T-helper 1 cell treated with Interleukin-12 subunit alpha and Interleukin-12 subunit beta and Interleukin-4 antibody, amounts not matched to agents 30 μg/mL and 1 μg/mL, for 36 hours (primary cell): ENCODE results near the gene METRNL.
A peak's percentile ranks its signal among the peaks of the same experiment; 100 is the strongest.
"Not testable (repeated sequence)": the region's sequence is repeated elsewhere in the genome, so short reads cannot be mapped to it uniquely, and the experiment has no call there.

Experiments used
- H3K27ac Mint-ChIP-seq: one replicate; pipeline ENCODE4 v1.8.0; 2021; ENCODE audit warnings: mild to moderate bottlenecking, mixed read lengths
- H3K27me3 Mint-ChIP-seq: one replicate; pipeline ENCODE4 v1.8.0; 2021; ENCODE audit warnings: low read depth, mixed read lengths
- H3K36me3 Mint-ChIP-seq: one replicate; pipeline ENCODE4 v1.8.0; 2021; ENCODE audit warnings: low read depth, mixed read lengths
- H3K4me1 Mint-ChIP-seq: one replicate; pipeline ENCODE4 v1.8.0; 2021; ENCODE audit warnings: low read depth, mixed read lengths
- H3K4me3 Mint-ChIP-seq: one replicate; pipeline ENCODE4 v1.8.0; 2021; ENCODE audit warnings: mild to moderate bottlenecking, moderate library complexity, mixed read lengths
- H3K9me3 Mint-ChIP-seq: one replicate; pipeline ENCODE4 v1.8.0; 2021; ENCODE audit warnings: mixed read lengths

The METRNL gene

DNA sequence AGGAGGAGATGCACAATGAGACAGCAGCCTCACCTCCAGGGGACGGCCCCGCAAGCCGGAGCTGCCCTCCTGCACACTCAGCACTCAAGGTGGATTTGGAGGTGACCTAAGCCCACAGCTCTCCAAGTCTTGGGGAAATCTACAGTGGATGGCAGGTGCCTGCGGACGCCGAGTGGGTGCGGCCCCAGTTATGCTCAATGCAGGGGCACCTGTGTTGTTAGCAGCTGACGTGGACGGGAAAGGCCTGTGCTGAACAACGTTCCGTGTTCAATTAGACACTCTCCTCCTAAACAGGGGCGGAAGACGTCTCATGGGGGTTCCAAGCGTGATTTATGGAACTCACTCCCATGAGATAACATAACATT is 22.0 kb upstream of the METRNL start:
- Mint-ChIP-seq H3K27me3 (peaks cover 4% of the 10 kb centered on the region), H3K4me3 (no peak overlapping the region), H3K27ac (no peak overlapping the region), H3K9me3 (no peaks in the 10 kb centered on the region), H3K36me3 (no peaks in the 10 kb centered on the region), H3K4me1 (peaks cover 3% of the 10 kb centered on the region)

DNA sequence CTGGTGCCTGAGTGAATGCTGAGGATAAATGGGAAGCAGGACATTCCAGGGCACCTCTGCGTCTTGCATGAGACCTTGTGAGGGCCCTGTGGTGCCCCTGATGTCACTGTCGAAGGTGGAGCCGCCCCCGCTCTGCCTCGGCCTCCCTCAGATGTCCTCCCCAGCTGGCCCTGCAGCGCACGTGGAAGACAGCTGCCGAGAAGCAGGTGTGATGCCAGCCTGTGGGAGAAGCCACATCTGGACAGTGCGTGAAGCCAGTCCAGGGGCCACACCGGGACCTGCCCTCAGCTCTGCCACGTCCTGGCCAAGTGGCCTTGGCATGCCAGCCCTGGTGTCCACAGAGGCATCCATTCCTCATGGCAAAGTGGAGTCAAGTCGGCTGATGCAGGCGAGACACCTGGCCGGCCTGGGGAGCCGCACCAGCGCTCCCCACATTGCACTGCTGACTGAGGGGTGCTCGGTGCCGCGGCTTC is 21.6 kb upstream of the METRNL start:
- Mint-ChIP-seq H3K27ac (no peak overlapping the region), H3K4me3 (no peak overlapping the region), H3K36me3 (no peaks in the 10 kb centered on the region), H3K9me3 (no peaks in the 10 kb centered on the region), H3K4me1 (peaks cover 3% of the 10 kb centered on the region), H3K27me3 (peaks cover 4% of the 10 kb centered on the region)

DNA sequence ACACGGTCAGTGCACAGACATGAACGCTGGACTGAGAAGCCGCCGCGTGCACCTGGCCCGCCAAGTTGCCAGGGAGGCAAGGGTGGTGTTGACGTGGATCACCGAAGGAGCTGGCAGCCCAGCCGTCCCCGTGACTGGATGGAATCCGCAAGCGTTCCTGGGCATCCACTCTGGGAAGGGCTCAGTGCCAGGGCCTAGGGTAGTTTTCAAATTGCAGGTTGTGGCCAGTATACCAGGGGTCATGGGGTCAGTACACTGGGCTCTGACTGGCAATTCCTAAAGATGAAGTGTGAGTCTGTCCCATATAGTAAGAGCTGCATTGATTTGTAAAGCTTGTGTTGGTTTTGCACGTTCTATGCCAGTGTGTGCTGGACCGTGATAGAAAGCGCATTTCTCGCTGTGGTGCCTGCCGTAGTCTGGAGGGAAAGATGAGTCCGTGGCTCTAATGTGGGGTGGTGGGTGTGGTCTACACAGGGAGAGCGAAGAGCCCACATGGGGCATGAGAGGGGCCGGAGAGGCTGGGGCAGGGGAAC is 21.1 kb upstream of the METRNL start:
- Mint-ChIP-seq H3K9me3 (no peaks in the 10 kb centered on the region), H3K4me3 (no peak overlapping the region), H3K27me3 (peaks cover 4% of the 10 kb centered on the region), H3K36me3 (no peaks in the 10 kb centered on the region), H3K27ac (no peak overlapping the region), H3K4me1 (peaks cover 3% of the 10 kb centered on the region)

DNA sequence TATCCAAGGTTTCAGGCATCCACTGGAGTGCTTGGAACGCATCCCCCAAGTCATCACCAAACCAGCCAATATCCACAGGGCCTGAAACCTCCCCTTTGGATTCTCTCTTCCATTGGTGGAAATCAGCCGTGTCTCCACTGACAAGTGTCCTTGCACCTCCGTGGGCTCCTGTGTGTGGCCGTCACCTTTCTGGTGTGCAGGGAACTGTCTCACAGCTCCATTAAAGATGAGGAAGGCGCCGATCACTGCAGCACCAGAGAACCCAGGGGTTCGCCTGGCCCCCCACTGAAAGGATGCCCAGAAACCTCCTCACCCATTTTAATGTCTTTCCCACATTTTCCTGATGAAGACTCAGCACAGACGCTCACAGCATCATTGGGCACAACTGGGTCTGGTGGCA is 17.8 kb upstream of the METRNL start:
- Mint-ChIP-seq H3K27me3 (peaks cover 4% of the 10 kb centered on the region), H3K27ac (no peak overlapping the region), H3K9me3 (no peaks in the 10 kb centered on the region), H3K4me3 (no peak overlapping the region), H3K36me3 (no peaks in the 10 kb centered on the region), H3K4me1 (no peaks in the 10 kb centered on the region)

DNA sequence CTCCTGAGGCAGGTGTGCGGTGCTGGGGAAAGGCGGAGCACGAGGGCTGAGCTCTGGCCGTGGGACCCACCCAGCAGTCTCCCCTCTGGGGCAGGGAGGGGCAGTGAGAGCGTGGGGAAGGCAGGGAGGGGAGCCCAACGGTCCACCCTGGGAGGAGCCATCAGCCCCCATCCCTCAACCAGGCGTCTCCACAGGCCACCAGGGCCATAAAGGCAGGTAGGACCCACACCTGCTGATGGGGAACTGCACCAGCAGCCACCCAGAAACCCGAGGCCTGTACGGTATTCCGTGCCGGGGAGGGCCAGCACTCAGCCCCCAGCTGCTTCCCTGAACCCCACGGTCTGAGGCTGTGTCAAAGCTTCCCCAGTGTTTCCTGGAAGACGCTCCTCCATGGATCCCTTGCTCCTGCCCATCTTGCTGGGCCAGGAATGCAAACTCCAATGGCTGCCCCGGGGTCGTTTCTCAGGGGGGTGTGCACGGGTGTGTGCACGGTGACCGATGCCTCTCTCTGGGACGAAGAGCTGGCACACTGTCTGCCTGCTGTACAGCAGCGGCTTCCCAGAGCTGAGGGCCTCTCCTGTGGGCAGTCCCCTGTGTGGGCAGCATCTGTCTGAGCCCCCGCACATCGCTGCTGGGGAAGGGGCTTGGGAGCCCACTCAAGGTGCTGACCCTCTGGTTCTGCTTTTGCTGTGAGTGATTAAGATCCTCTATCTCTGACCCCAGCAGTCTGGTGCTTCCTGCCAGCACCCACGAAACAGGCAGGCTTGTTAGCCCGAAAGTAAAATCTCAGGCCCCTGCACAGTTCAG is 17.2 kb upstream of the METRNL start:
- no peaks in the 10 kb centered on the region for H3K9me3 Mint-ChIP-seq
- no peak overlapping the region for H3K4me3 Mint-ChIP-seq
- no peak overlapping the region for H3K27ac Mint-ChIP-seq
- no peaks in the 10 kb centered on the region for H3K36me3 Mint-ChIP-seq
- H3K27me3 Mint-ChIP-seq, result peaks cover 4% of the 10 kb centered on the region
- H3K4me1 Mint-ChIP-seq, result no peaks in the 10 kb centered on the region

DNA sequence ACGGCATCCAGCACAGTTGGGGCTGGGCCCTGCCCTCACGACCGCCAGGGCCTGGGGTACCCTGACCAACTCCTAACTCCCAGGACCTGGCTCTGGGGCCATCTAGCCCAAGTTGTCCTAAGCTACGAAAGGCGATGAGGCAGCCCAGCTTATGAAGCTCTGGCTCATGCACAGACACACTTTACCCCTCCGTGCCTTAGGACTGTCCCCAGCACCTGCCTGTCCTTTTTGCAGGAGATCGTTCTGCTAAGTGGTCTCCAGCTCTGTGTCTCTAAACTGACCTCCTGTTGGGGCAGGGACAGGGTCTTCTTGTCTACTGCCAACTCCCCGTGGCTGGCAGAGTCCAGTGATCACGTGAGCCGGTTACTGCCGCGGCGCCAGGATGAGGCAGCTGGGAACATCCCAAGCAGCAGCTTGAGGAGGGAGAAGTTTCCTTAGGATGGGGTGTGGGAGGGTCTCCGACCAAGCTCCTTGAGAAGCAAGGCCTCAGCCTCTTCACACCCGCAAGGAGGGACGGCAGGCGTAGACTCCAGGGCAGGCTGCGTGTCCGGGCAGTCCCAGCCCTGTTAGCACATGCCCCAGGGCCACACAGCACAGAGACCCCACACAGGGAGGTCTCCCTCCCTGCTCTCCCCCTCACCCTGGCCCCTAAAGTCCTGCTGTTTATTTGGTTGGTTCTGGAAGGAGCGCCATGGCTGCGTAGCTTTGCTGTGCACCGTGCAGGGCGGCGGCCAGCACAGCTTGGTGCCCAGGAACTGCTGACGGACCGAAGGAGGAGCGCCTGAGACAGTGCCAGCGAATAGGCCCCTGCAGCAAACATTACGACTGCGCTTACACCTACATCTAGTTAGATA is 16.4 kb upstream of the METRNL start:
- no peaks in the 10 kb centered on the region for H3K9me3 Mint-ChIP-seq
- no peak overlapping the region for H3K27ac Mint-ChIP-seq
- H3K36me3 Mint-ChIP-seq, result no peaks in the 10 kb centered on the region
- no peaks in the 10 kb centered on the region for H3K4me1 Mint-ChIP-seq
- H3K27me3 Mint-ChIP-seq, result peaks cover 4% of the 10 kb centered on the region
- H3K4me3 Mint-ChIP-seq, result no peak overlapping the region

DNA sequence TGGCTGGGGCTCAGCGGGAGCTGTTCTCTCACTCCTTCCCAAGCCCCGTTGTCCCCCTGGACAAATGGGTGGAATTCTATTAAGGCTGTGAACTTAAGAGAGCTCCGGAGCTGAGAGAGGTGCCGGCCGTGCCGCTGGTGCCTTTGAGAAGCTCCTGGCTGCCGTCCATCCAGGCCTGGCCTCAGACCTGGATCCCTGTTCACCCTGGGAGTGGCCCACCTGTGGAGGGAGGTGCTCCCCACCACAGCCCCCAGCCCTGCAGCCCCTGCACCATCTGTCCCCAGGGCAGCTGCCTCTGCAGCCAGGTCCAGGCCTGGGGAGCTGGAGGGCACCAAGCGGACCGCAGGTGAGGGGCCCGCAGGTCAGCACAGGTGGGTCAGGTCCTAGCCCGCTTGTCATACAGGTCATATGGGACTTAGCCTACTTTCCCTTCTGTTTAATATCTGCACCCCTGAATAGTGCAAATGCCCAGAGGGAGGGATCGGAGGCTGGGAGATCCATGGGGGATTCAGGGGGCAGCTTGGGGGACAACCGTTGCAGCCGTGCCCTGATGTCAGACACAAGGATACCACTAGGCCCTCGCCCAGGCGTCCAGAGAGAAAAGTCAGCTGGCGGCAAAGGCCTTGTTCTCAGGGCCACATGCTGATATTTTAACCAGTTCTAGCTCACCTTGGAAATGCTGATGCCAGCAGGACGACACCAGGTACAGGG is 15.2 kb upstream of the METRNL start:
- Mint-ChIP-seq H3K36me3 (no peaks in the 10 kb centered on the region), H3K27ac (no peak overlapping the region)

DNA sequence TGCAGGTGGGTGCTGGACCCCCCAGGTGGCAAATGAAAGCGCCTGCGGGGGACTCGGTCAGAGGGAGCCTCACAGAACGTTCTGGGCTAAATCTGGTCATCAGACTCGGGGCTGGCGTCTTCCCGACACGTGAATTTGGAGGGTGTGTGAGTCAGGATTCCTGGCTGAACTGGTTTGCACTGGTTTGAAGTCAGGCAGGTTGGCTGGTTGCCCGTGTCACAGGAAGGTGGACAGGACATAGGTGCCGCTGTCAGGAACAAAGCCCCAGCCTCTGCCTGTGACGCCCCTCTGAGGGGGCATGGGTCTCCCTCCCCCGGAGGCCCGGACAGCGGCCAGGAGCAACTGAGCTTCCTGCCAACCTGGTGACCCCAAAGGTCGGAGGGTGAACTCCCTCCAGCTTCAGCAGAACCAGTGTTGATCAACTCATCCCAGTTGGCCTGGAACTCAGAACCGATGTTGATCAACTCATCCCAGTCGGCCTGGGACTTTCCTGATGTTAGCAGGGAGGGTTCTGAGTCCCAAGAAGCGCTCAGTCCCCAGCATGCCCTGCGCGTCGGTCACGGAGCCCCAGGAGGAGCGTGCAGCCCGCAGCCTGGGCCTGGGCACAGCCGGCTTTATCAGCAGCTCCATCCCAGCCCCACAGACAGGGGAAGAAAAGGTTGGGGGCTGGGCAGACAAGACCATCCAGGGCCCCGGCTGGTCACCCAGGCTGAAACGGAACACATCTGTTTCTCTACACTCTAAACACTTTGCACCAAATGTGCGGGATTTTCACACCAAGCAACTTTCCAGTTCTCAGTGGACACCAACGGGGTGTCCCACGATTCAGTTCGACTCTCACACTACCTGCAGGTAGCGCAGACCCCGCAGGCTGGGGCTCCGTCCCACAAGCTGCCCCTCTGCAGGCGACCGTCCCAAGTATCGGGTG is 14.4 kb upstream of the METRNL start:
- Mint-ChIP-seq H3K9me3 (no peaks in the 10 kb centered on the region), H3K27me3 (peaks cover 8% of the 10 kb centered on the region), H3K27ac (no peak overlapping the region), H3K36me3 (no peaks in the 10 kb centered on the region), H3K4me1 (peaks cover 9% of the 10 kb centered on the region), H3K4me3 (no peak overlapping the region)

More for the DNA sequence above, 15.2 kb upstream of the METRNL start:
- Mint-ChIP-seq H3K4me1 (peaks cover 3% of the 10 kb centered on the region), H3K4me3 (no peak overlapping the region), H3K27me3 (peaks cover 4% of the 10 kb centered on the region), H3K9me3 (no peaks in the 10 kb centered on the region)

DNA sequence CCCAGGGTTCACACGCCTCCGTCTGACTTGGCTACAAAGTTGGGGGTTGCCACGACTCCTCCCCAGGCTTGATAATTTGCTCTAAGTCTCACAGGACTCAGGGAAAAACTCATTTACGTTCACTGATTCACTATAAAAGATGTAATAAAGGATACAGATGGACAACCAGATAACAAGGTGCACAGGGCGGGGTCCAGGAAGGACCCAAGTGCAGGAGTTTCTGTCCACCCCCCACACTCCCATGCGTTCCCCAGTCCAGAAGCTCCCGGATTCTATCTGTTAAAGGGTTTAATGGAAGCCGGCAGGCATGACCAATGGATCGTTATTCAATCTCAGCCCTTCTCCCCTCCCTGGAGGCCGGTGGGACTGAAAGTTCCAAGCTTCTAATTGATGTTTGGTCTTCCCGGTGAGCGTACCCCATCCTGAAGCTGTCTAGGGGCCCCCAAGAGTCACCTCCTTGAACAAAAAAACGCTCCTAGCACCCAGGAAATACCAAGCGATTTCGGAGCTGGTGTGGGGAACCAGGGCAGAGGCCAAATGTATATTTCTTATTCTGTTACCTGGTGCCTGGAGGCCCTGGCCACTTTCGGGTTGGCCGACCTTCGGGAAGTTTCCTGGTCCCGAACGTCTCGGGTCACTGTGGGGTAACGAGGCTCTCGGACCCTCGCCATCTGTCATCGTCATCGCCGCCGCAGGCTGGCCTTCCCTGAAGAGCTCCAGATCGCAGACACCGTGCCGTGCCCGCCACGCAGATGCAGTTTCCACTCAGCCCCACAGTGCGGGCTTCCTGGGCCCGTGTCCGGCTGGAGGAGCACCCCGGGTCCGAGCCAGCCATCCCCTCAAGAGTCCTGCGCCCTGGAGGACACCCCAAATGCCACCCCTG is 13.5 kb upstream of the METRNL start:
- Mint-ChIP-seq H3K27ac (no peak overlapping the region), H3K27me3 (peaks cover 8% of the 10 kb centered on the region), H3K4me3 (no peak overlapping the region), H3K9me3 (no peaks in the 10 kb centered on the region), H3K4me1 (peaks cover 15% of the 10 kb centered on the region), H3K36me3 (no peaks in the 10 kb centered on the region)

DNA sequence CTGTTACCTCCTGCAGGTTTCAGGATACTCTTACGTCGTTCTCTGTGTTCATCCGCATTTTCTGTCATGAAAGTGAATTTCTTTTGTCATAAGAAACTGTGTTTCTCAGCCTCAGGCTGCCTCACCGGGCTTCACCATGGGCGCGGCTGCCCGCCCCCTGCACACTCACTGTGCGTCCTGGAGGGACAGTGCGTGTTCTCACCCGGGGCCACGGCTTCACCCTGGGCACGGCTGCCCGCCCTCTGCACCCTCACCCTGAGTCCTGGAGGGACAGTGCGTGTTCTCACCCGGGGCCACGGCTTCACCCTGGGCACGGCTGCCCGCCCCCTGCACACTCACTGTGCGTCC is 12.9 kb upstream of the METRNL start:
- not testable (repeated sequence) for H3K27ac Mint-ChIP-seq, H3K36me3 Mint-ChIP-seq, H3K4me3 Mint-ChIP-seq, H3K27me3 Mint-ChIP-seq, H3K9me3 Mint-ChIP-seq
- H3K4me1 Mint-ChIP-seq, result peaks cover 19% of the 10 kb centered on the region

DNA sequence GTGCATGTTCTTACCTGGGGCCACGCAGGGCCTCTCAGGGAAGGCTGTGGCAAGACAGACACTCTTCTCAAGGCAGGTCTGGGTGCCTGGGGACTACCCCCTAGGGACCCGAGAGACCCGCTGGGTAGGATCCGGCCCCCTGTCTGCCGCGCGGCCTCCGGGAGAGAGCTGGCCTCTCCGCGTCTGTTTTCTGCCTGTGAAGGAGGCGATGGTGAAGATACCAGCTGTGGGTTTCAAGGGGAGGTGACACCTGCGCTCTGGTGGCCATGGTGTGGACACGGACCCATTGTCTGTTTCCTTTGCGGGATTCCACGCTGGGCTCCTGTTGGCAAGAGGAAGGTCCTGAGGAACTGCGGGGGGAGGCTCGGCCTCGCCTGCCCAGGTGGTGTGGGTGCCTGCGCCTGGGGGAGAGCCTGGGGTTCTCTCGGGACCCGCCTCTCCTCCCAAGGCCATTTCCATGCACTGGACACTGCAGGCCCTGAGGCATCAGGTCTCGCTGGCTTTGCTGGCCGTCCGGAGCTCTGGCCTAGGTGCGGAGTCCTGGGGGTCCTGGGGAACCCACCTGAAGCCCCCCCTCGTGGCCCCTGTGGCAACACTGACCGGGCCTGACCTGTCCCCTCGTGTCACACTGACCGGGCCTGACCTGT is 12.2 kb upstream of the METRNL start:
- Mint-ChIP-seq H3K27me3 (peaks cover 9% of the 10 kb centered on the region), H3K36me3 (no peaks in the 10 kb centered on the region)

DNA sequence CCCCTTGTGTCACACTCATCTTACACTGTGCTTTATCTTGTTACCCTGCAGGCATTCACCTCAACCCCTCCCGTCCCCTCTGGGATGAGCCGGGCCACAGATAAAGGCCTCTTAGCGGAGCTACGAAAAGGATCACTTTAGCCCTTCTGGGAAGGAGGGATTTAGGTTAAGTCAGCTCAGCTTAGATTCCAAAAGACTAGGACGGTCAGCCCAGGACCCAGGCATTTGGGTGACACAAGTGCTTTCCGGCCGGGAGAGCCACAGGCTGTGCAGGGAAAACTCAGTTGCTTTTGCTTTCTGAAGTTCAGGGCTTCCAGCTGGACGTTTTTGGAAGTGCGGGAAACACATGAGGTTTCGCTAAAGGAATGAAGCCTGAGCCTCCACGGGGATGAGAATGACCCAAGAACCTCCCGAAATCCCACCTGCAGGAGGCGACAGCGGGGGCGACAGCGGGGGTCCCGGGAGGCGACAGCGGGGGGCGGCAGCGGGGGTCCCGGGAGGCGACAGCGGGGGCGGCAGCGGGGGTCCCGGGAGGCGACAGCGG is 11.6 kb upstream of the METRNL start:
- peak overlapping the region; percentile 55 for H3K27ac Mint-ChIP-seq
- peaks cover 25% of the 10 kb centered on the region for H3K4me1 Mint-ChIP-seq
- no peaks in the 10 kb centered on the region for H3K36me3 Mint-ChIP-seq
- H3K27me3 Mint-ChIP-seq, result peaks cover 9% of the 10 kb centered on the region
- H3K4me3 Mint-ChIP-seq, result peak overlapping the region; percentile 14
- no peaks in the 10 kb centered on the region for H3K9me3 Mint-ChIP-seq

More for the DNA sequence above, 12.2 kb upstream of the METRNL start:
- H3K4me3 Mint-ChIP-seq, result no peak overlapping the region
- peaks cover 24% of the 10 kb centered on the region for H3K4me1 Mint-ChIP-seq
- H3K9me3 Mint-ChIP-seq, result no peaks in the 10 kb centered on the region
- no peak overlapping the region for H3K27ac Mint-ChIP-seq
